CD4-positive, alpha-beta T cell treated with Interleukin-15 for 4 hours (primary cell): ENCODE measurements around the gene CEP152.

Experiments
- DNase-seq: peaks from one replicate; pipeline ENCODE4 v3.0.0-alpha.2; 2020; ENCODE audit warnings: low spot score

Gene CEP152

GRCh38 chr15:48705381-48705780, 105.5 kb downstream of the CEP152 start:
- no peak for DNase-seq

DNA sequence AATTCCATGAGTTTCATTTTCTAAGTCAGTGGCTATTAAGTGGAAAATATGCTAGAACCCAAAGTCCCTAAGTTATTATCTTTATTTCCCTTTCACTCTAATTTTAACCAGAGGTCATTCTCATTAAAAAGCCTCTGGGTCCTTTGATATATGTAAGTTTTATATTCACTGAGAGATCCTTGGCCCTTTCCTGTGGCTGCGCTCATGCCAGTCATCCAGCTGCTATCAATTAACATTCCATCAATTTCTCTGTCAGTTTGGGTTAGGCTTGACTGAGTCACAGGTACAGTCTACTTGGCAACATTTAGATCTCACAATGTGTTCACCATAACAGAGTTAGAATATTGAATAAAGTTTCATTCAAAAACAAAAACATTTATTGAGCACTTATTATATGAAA, 107.3 kb downstream of the CEP152 start:
- DNase-seq, result no peak

DNA sequence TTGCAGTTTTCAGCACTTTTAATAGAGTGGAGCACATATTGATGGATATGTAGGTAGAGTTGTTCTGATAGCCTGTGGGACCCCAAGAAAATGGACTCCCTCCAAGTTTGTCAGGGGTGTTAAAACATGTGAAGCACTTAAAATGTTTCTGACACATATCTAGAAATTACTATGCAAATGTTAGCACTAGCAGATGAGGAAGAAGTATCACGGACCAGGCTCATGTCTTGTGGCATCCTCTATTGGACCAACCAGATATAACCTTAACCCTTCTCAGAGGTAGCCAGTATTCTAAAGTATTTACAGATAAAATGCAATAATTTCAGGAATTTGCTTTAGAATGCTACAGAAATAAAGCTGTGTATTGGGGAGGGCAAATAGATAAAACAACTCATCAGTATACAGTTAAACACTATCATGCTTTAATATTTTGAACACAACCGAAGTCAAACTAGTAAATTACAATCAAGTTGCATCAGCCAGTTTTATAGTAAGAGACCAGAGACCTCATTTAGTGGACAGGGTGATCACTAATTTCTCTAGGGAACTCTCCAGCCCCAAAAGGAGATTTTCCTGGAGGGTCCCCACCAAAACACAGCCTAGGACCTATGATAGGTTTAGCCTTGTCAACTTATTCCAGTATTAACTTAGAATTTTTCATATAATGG, 108.2 kb downstream of the CEP152 start:
- no peak for DNase-seq

GRCh38 chr15:48696627-48697312, 114.1 kb downstream of the CEP152 start:
- no peak for DNase-seq

DNA sequence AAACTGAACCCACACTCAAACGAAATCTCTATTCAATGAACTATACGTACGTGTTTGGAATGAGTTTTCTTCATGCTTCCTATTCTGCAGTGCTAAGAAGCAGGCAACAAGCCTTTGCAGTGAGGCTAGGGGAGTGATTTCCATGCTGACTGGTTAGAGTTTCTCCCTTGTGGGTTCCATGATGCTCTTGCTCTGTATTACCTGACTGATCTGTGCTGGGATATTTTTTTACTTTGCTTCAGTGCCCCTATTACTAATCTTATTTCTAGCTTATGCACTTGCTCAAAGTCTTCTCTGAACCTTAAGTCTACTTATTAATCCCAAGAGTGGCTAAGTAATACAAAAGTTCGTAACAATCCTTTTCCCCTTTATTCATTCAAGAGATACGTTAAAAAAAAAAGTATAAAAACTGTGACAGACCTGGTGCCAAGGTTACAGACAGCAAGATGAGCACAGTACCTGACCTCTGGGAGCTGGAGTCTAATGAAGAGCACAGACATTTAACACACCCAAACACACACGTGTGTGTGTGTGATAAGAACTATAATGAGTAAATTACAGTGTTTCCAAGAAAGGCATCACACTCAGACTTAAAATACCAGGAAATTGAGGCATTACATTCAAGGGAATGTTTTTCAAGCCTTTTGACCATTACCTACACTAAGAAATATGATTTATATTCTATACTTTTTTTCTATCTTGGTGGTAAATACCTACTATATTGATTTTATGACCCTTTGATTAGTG, 114.9 kb downstream of the CEP152 start:
- no peak for DNase-seq

GRCh38 chr15:48695088-48695826, 115.6 kb downstream of the CEP152 start:
- no peak for DNase-seq

GRCh38 chr15:48693484-48693883, 117.4 kb downstream of the CEP152 start:
- DNase-seq, result no peak

DNA sequence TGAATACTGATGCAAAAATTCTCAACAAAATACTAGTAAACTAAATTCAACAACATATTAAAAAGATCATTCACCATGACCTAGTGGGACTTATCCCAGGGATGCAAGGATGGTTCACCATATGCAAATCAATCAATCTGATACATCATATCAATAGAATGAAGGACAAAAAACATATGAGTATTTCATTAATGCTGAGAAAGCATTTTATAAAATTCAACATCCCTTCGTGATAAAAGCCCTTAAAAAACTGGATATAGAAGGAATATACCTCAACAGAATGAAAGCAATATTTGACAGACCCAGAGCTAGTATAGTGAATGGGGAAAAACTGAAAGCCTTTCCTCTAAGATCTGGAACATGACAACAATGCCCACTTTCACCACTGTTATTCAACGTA, 122.4 kb downstream of the CEP152 start:
- DNase-seq, result no peak
